Uterus (tissue), 4 donors: ENCODE results near the gene IRAK1. TPM values are rescaled to one million over a fixed set of nuclear protein-coding genes. Genes with fewer than 3 reads are reported as not detected.
"Not testable (repeated sequence)": the region's sequence is repeated elsewhere in the genome, so short reads cannot be mapped to it uniquely, and the experiment has no call there.

Experiments used
- DNase-seq, 2 donors: peaks; one replicate each; pipeline ENCODE4 v3.0.0-alpha.2; 2019 to 2020
- H3K27ac ChIP-seq, 2 donors: fragments of 200-600 bp; sonication (generic); 1 replicate in 1 of 2; 2 replicates in 1 of 2; pipeline ENCODE4 v1.5.1; 2016 to 2018
- H3K27me3 ChIP-seq, 2 donors: fragments of 200-600 bp; sonication (generic); one replicate each; pipeline ENCODE4 v1.5.1; 2018 to 2019; ENCODE audit warnings: control low read depth in 1 of 2
- H3K36me3 ChIP-seq, 2 donors: fragments of 200-600 bp; sonication (generic); one replicate each; pipeline ENCODE4 v1.5.1; 2019; ENCODE audit warnings: control low read depth in 1 of 2
- H3K4me1 ChIP-seq, 2 donors: fragments of 200-600 bp; sonication (generic); one replicate each; pipeline ENCODE4 v1.5.1; 2018 to 2019; ENCODE audit warnings: control low read depth in 1 of 2
- H3K4me3 ChIP-seq, 2 donors: fragments of 200-600 bp; sonication (generic); 1 replicate in 1 of 2; 2 replicates in 1 of 2; pipeline ENCODE4 v1.5.1; 2018 to 2019; ENCODE audit warnings: mild to moderate bottlenecking in 1 of 2
- H3K9me3 ChIP-seq, 2 donors: fragments of 200-600 bp; sonication (generic); one replicate each; pipeline ENCODE4 v1.5.1; 2019; ENCODE audit warnings: control low read depth in 1 of 2
- POLR2A ChIP-seq, 2 donors: fragments of 450-650 bp; IDR thresholded peaks; one replicate each; pipeline ENCODE4 v1.6.1; 2016; ENCODE audit warnings: antibody characterized with exemption in 2 of 2, mild to moderate bottlenecking in 1 of 2, moderate library complexity in 1 of 2
- intact Hi-C: fragments of 100-400 bp; cut with DNase I; formaldehyde crosslinking; loops from one replicate; pipeline ENCODE4 v1.15.1; 2023; ENCODE audit warnings: low total_unique reads
- total RNA-seq, 4 donors: library from RNA; depleted of rRNA in 3 of 4; stranded (reverse); fragments of >200 nt in 3 of 4; gene quantifications; one replicate each; pipeline versions ENCODE4 v1.1.0 to v1.2.4, GENCODE V29; 2014 to 2023
- TF ChIP-seq, protein P1 (sequence below), 4 experiments: fragments of 200-600 bp in 2 of 4; fragments of 450-650 bp in 2 of 4; sonication (generic) in 2 of 4; IDR thresholded peaks; one replicate each; pipeline ENCODE4 v1.5.1; 2016 to 2019; ENCODE audit warnings: antibody characterized with exemption in 4 of 4, mild to moderate bottlenecking in 2 of 4, moderate library complexity in 1 of 4
- donor health status: DM: yes; HTN: yes; CAD: no.

The IRAK1 gene
- total RNA-seq, 4 donors from 2014 or later = 9.7 to 52.6 (median 35.8) TPM

DNA sequence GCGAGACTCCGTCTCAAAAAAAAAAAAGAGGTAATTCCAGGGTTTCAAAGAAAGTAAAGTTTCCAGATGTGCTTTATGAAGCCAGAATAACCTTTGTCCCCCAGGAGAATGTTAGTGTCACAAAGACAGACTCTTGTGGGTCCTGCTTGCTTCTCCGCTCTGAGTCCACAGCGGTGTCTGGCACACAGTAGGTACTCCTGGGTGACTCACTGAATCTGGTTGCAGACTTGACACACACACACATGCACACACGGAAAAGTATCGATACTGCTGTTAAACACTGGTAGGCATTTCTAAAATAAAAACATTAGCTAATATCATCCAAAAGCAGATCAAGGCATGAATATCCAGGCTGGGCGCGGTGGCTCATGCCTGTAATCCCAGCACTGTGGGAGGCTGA is 24.2 kb downstream of the IRAK1 start:
- TF ChIP-seq, protein P1, sequence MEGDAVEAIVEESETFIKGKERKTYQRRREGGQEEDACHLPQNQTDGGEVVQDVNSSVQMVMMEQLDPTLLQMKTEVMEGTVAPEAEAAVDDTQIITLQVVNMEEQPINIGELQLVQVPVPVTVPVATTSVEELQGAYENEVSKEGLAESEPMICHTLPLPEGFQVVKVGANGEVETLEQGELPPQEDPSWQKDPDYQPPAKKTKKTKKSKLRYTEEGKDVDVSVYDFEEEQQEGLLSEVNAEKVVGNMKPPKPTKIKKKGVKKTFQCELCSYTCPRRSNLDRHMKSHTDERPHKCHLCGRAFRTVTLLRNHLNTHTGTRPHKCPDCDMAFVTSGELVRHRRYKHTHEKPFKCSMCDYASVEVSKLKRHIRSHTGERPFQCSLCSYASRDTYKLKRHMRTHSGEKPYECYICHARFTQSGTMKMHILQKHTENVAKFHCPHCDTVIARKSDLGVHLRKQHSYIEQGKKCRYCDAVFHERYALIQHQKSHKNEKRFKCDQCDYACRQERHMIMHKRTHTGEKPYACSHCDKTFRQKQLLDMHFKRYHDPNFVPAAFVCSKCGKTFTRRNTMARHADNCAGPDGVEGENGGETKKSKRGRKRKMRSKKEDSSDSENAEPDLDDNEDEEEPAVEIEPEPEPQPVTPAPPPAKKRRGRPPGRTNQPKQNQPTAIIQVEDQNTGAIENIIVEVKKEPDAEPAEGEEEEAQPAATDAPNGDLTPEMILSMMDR (IDR thresholded peaks at IDR 0.05) = no peak
- no peak for TF ChIP-seq POLR2A (IDR thresholded peaks at IDR 0.05)
- DNase-seq = no peak
- no peaks in the 10 kb centered on the region for H3K9me3 ChIP-seq
- intact Hi-C loops = no loop called here
- H3K27me3 ChIP-seq = no peaks in the 10 kb centered on the region
- no peaks in the 10 kb centered on the region for H3K4me1 ChIP-seq
- no peak overlapping the region for H3K4me3 ChIP-seq
- H3K36me3 ChIP-seq = no peaks in the 10 kb centered on the region
- no peak overlapping the region for H3K27ac ChIP-seq

DNA sequence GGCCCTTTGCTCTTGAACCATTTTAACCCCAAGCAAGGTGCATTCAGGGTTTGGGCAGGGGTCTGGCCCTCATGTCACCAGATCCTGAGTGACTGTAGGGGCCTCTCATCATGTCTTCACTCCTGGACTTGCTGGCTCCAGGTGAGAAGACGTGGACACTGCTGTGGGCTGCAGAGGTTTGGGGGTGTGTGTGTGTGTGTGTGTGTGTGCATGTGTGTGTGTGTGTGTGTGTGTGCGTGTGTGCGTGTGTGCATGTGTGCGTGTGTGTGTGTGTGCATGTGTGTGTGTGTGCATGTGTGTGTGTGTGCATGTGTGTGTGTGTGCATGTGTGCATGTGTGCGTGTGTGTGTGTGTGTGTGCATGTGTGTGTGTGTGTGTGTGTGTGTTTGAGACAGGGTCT is 25.3 kb downstream of the IRAK1 start:
- H3K4me3 ChIP-seq, H3K27me3 ChIP-seq, intact Hi-C loops, H3K27ac ChIP-seq, H3K4me1 ChIP-seq, H3K9me3 ChIP-seq, DNase-seq, H3K36me3 ChIP-seq: not testable (repeated sequence)

DNA sequence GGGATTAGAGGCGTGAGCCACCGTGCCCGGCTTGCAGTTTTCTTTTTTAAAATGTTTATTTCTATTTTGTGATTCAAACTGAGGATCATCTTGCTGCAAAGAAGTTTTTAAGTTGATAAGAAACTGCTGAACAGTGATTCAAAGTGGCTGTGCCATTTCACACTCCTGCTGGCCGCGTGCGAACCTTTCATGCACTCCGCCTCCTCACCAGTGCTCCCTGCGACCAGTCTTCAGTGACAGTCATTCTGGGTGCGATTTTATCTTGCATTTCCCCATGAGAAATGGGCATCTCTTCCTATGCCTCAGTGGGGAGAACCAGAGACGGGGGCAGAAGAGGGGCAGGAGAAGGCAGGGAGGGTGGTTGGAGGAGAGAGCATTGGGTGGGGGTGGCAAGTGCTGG is 25.7 kb downstream of the IRAK1 start:
- DNase-seq = no peak
- H3K27me3 ChIP-seq = no peaks in the 10 kb centered on the region
- intact Hi-C loops = no loop called here
- no peak for TF ChIP-seq POLR2A (IDR thresholded peaks at IDR 0.05)
- TF ChIP-seq, protein P1 (IDR thresholded peaks at IDR 0.05) = no peak
- no peaks in the 10 kb centered on the region for H3K4me1 ChIP-seq
- no peak overlapping the region for H3K27ac ChIP-seq
- no peak overlapping the region for H3K4me3 ChIP-seq
- no peaks in the 10 kb centered on the region for H3K36me3 ChIP-seq
- H3K9me3 ChIP-seq = no peaks in the 10 kb centered on the region

DNA sequence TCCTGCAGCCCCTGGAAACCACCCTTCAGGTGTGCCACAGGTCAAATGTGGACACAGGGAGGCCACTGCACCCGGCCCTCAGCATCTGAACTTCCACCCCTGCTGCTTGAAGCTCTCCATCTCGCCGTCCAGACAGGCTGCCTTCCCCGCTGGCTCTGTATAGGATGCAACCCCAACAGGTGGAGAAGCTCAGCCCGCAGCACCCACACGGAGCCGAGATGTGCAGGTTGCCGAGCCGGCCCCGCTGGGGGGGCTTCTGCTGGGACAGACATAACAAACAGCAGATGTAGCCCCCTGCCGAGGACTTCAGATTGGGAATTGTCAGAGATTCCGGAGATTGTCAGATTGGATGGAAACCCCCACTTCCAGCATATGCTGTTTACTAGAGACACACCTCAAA is 26.6 kb downstream of the IRAK1 start:
- H3K9me3 ChIP-seq = no peaks in the 10 kb centered on the region
- TF ChIP-seq, protein P1 (IDR thresholded peaks at IDR 0.05) = no peak
- no peak for TF ChIP-seq POLR2A (IDR thresholded peaks at IDR 0.05)
- DNase-seq = no peak
- H3K4me1 ChIP-seq = no peaks in the 10 kb centered on the region
- no peak overlapping the region for H3K27ac ChIP-seq
- intact Hi-C loops = no loop called here
- H3K36me3 ChIP-seq = no peaks in the 10 kb centered on the region
- no peaks in the 10 kb centered on the region for H3K27me3 ChIP-seq
- H3K4me3 ChIP-seq = no peak overlapping the region

DNA sequence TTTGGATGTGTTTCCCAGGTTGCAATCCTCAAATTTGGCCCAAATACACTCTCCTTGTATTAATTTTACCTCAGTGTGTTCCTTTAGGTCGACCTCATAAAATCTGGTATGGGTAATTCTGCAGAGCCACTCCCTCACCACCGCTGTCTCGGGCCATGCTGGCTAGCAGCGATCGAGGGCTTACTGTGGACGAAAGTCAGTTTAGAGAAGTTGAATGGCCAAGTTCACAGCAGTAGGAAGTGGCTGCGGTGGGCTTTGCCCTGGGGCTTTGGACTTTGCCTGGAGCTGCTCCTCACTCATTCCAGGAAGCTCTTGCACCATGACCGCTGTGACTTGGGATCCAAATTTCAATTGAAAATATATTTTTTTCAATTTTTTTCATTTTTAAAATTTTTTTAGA is 27.5 kb downstream of the IRAK1 start:
- DNase-seq = no peak
- H3K4me1 ChIP-seq = no peaks in the 10 kb centered on the region
- H3K27me3 ChIP-seq = no peaks in the 10 kb centered on the region
- intact Hi-C loops = no loop called here
- H3K27ac ChIP-seq = no peak overlapping the region
- no peak overlapping the region for H3K4me3 ChIP-seq
- no peak for TF ChIP-seq POLR2A (IDR thresholded peaks at IDR 0.05)
- TF ChIP-seq, protein P1 (IDR thresholded peaks at IDR 0.05) = no peak
- H3K36me3 ChIP-seq = no peaks in the 10 kb centered on the region
- no peaks in the 10 kb centered on the region for H3K9me3 ChIP-seq

DNA sequence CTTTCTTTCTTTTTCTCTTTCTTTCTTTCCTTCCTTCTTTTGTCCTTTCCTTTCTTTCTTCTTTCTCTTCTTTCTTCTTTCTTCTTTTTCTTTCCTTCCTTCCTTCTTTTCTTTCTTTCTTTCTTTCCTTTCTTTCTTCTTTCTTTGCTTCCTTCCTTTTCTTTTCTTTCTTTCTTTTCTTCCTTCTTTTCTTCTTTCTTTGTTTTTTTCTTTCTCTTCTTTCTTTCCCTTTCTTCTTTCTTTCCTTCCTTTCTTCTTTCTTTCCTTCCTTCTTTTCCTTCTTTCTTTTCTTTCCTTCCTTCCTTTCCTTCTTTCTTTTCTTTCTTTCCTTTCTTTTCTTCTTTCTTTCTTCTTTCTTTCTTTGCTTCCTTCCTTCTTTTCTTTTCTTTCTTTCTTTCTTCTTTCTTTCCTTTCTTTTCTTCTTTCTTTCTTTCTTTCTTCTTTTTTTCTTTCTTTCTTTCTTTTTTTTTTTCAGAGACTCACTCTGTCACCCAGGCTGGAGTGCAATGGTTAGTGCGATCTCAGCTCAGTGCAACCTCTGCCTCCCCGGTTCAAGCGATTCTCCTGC is 28.6 kb downstream of the IRAK1 start:
- Histone ChIP-seq H3K27ac (no peak overlapping the region), H3K36me3 (no peaks in the 10 kb centered on the region), H3K9me3 (no peaks in the 10 kb centered on the region), H3K4me3 (no peak overlapping the region), H3K4me1 (no peaks in the 10 kb centered on the region), H3K27me3 (no peaks in the 10 kb centered on the region)
- no peak for TF ChIP-seq POLR2A (IDR thresholded peaks at IDR 0.05)
- TF ChIP-seq, protein P1 (IDR thresholded peaks at IDR 0.05) = no peak
- DNase-seq = no peak
- intact Hi-C loops = no loop called here
